Right kidney (tissue), 1 donor: ENCODE results near the gene DENND1A.
A peak's percentile ranks its signal among the peaks of the same experiment; 100 is the strongest.

Source experiments
- DNase-seq: peaks from one replicate; pipeline ENCODE4 v3.0.0-alpha.2; 2016

Gene DENND1A

DNA sequence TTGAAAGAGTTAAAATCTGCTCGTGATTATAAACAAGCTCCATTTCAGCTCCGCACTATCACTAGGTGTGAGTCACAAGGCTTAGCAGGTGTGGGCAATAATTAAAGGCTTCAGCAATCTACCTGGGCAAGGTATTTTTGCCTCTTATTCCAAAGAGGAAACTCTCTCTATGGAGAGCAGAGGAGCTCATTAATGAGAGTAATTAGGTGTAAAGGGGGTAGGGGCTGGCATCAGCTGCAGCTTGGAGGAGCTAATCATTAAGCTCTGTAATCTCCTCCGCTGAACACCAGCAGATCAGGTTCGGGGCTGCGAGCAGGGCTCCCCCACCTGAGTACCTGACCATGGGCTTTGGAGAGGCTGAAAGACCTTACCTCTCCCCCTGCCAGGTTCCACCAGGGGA, 444.7 kb downstream of the DENND1A start:
- peak; percentile 30 for DNase-seq

DNA sequence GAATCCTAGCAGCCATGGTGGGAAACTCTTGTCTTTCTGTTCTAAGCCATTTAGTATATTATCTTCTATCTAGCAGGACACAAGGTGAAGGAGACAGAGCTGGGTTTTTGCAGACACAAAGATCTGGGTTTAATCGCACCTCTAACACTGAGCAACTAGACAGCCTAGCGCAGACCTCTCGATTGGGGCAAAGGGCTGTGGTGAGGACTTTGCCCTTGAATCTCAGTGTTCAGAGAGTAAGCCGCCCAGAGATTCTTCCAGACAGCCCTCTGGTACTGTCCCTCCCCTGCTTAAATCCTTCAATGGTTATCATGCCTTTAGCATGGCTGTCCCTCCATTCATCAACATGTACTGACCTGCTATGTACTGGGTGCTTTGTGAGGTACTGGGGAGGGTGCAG, 445.8 kb downstream of the DENND1A start:
- DNase-seq: no peak

DNA sequence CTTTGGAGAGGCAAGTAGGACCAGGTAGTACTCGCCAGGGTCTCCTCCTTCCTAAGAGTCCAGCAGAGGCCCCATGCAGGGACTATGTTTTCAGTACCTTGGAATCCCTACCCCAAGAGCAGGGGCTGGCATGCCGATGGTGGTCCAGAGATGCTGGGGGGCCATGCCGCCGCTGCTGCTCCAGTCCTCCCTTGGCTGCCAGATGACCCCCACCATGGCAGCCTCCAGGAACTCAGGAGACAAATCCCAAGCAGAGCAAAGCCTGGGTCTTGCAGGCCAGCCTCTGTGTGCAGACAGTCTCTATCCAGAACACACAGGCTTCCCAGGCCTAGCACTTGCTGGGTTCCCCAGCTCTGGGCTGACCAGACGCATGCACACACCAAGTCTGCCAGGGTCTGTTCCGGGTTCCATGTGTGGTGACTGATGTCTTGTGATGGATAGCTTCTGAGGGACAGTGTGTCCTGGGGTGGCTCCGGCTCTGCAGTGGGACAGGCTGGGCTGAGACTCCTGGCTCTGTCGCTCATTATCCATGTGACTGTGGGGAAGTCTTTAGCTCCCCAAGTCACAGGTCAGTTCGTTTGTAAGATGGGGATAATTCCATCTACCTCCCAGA, 446.6 kb downstream of the DENND1A start:
- no peak for DNase-seq

DNA sequence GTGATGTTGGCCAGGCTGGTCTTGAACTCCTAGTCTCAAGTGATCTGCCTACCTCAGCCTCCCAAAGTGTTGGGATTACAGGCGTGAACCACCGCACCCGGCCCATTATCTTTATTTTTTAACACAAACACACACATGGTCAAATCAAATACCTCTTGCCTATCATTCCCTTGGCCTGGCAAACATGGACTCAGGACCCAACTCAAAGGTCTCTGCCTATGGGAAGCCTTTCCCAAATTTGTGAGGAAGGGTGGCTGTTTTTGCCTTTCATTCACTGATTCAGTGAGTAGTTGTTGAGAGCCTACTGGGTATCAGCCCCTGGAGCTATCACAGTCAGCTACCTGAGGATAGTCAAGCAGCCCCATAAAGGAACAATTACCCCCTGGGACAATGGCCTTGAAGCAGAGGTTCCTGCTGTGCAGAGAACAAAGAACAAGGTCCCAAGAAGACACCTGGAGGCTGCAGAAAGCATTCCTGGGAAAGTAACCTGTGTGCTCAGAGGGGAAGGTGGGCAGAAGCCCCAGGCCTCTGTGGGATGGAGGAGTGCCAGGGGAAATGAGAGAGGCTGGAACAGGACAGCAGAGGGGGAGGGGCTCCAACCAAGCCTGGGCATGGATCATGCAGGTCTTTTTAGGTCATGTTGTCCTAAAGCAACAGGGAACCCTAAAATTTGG, 447.5 kb downstream of the DENND1A start:
- DNase-seq: no peak

DNA sequence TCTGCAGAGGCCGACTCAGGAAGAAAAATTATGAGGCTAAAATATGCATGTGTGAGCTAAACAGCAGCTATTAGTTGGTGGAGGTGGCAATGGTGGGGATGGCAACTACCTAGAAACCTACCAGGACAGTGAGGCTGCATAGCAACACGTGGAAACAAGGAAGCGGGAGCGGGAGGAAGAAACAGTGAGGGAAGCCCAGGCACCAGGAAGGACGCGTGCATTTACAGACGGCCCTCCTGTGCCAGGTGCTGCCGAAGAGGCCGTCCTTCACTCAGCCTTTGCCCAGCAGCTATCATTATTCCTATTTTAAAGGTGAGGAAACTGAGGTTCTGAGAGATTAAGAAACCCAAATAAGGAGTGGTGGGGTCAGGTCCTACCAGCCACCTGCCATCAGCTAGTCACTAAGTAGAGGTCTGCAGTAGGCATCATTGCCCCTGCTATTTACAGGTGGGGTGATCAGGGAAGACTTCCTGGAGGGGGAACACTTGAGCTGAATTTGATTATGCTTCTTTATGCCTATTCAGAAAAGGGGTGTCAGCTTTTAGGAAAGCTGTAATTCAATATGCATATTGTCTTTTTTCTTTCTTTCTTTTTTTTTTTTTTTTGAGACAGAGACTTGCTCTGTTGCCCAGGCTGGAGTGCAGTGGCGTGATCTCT, 448.6 kb downstream of the DENND1A start:
- no peak for DNase-seq

DNA sequence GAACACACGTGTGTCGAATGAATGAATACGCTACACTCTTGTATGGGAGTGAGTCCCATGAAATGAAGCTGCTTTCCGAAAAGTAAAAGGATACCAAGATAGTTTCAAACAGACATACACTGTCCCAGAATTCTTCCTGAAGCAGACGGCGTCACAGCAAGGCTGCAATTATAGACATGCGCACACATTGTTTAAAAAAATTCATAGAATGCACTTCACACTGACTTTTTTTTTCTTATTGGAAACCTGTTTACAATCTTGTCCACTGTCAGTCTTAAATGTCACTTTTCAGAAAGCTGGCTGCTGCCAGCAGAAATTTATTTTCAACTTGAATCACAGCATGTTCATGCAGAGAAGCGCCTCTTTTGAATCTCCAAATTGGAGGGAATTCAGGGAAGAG, 449.1 kb downstream of the DENND1A start:
- DNase-seq: no peak

DNA sequence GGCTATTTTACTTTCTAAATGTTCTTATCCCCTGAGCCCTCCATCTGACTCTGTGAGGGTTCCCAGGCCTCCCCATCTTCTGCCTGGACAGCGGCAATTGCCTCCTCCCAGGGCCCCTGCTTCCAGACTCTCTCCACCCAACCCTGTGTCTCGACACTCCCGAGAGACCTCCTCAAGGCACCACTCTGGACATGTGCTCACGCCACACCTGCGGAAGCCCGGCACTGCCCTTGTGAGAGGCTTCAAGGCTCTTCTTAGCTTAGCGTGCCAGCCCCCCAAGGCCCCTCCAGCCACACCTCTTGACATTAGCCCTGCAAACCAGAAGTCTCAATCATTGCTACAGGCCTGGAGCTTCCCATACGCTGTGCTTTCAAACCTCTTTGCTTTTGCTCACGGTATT, 449.8 kb downstream of the DENND1A start:
- DNase-seq: no peak

DNA sequence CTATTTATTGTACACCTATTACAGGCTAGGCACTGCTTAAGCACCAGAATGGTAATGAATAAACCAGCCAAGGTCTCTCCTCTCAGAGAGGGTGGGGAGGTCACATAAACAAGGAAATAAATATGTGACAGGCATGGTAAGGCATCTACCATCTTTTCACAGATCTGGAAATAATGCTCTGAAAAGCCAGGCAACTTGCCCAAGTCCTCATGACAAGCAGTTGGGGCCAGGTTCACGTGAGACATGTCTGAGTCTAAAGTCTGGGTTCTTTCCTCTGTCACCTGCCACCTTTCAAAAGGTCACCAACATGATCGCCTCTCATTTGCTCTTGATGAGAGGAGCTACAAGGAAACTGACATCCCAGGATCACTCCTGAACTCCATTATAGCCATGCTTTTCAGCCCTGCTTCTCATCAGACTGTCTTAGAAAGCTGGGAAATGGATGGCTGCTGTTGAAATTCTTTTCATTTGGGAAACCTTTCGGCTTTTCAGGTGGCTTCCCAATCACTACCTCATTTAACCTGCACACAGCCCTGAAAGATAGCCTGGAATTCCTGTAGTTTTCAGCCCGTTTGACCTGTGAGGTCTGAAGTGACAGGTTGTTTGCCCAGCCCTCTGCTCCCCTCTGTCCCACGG, 450.8 kb downstream of the DENND1A start:
- no peak for DNase-seq

DNA sequence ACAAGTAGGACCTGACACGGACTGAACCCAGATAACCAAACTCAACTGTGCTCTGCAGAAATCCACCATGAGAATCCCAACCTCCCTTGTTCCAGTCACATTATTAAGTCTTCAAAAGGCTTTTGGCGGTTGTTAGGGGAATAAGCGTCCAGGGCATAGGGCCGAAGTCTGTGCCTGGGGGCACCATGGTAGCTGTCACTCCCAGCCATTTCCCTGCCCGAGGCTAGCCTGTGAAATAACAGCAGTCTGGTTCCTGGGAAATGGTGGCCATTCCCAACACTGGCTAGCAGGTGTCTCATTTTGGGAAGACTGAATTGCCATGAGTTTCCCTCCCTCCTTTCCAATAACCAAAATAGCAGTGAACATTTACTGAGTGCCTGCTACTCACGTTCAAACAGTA, 451.8 kb downstream of the DENND1A start:
- no peak for DNase-seq

DNA sequence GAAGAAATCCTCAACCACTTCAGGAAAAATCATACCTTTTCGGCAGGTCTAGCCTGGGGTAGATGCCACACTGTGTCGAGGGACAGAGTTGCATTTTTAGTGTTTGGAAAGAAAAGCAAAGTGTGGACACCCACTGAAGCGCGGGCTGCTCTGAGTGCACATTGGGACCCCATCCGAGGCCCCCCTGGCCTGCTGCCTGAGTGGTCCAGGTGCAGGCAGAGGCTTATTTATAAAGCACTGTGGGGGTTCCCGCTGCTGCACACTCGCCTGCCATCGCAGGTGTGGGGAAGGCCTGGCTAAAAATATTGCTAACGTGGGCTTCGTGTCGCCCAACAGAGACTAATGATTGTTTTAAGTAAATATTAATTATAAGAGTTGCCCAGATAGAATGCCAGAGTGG, 454.5 kb downstream of the DENND1A start:
- DNase-seq: no peak

DNA sequence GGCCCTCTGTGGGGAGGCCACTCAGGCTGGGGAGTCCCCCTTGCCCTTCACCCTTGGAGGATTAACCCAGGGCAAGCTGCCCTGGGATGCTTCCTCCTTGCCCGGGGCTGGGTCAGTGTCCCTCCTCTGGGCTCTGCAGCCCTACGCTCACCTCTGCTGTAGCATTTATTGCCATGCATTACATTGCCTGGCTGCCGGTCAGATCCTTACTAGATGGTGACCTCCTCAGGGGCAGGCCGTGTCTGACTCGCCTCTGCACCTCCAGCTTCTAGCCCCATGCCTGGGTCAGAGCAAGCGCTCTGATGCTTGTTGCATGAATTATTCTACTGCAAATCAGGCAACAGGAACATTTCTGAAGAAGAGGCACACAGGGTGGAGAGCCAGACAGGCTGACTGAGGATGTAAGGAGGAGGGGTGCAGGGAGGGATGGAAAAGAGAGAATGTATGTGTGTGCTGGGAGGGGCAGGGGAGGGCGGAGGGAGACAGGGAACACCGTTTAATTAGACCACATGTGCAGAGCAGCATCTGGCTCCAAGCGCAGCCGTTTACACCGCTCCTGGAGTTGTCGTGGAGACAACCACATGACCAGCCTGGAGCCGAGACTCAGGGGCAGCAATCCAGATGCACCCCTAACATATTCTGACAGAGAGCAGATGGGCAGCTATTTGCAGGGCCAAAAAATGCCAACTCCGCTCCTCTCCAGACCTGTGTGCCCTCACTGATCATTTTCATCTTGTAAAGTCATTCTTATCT, 456.9 kb downstream of the DENND1A start:
- no peak for DNase-seq

DNA sequence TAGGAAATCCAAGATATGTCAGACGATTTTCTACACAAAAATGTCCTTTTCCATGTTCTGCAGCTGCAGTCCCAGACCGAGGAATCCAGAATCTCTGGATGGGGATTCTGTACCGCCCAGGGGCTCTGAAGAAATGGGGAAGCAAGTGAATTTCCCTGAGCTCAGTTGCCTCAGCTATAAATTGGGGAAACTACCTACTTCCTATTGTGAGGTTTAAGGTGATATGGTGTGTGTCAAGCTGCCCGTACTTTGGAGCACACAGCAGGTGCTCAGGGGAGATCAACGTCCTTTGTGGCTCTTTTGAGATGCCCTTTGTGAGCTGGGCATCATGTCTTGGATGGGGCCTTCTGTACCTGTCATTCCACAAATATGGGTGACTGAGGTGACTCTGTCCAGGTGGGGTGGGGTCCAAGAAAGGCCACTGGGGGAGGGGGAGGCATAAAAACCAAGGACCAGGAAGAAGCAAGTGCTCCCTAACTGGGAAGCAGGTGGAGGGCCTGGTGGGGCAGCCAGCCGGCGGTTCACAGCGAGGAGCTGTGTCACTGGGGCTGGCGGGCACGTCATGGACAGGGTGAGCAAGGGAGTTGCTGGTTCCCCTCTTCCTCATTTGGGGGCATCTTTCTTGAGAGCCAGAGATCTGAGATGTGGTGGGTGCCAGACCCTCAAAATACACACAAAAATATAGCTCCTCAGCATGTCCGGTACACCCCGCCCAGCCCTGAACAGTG, 457.9 kb downstream of the DENND1A start:
- no peak for DNase-seq

DNA sequence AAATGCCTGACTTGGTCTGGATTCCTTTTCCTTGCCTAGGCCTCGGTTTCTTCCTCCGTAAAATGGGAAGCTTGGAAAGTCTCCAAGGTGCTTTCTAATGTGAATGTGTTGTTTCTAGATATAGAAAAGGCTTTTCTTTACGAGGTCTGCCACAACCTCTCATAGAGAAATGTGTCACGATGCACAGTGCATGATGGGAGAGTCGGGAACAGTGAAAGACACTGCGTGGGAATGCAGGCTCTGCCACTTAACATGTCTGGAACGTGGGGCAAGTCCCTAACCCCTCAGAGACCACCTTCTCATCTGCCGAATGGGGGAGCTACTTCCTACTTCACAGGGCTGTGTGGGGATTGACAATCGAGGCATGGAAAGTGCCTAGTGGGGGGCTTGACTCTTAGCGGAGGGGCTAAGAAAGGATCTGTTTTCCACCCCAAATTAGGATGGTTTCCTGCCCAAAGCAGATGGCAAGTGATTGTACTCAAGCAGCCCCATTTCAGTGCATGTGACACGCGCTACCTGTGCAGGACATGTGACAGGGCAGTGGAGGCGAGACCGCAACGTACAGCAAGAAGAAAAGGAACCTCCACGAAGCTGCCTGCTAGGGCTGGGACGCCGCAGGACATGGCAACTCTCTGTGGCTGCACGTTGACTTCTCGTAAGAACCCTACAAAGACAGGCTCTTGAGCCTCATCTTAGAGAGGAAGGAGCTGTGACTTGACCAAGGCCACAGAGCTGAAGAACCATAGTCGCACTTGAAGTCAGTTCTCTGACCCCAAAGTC, 458.7 kb downstream of the DENND1A start:
- no peak for DNase-seq

DNA sequence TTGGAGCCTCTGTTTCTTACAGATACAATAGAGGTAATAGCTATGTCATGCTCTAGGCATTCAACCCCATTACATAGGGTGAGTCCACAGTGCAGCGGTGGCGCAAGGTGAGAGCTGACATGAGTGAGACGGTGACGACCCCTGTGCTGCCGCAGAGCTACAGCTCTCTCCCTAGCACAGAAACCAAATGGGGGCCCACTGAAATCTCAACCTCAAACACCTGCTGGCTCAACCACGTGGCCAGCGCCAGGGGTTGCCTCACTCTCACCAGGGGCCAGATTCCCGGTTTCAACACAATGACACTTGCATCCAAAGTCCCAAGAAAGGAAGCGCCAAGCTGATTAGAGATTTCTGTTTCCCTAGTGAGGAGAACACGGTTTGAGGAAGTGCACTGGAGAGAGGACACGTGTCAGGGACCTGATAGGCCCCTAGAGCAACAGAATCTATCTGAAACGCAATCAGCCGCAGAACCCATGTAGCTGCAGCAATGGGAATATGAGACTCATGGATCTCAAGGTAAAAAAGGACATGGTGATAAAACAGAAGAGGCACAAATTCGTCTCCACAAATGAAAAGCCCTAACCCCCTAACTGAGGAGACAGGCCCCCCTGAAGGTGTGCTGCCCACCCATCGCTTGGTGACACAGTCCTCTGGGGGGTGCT, 459.7 kb downstream of the DENND1A start:
- DNase-seq: no peak

DNA sequence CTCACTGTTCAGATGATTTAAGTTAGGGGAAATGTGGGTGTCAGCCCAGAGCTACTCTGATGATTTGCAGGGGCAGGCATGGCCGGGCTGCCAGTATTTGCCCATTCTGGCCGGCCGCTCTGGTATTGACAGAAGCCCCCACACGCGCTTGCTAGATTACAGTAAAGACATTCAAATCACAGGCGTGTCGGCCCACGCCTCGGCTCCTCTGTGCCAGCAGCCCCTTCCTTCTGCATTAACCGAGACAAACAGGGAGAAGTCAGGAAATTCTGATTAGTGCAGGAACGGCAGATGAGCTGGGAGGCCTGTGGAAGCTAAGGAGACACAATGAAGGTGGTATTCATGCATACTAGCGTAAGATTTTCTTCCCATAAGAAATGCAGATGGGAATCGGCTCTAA, 460.6 kb downstream of the DENND1A start:
- no peak for DNase-seq

DNA sequence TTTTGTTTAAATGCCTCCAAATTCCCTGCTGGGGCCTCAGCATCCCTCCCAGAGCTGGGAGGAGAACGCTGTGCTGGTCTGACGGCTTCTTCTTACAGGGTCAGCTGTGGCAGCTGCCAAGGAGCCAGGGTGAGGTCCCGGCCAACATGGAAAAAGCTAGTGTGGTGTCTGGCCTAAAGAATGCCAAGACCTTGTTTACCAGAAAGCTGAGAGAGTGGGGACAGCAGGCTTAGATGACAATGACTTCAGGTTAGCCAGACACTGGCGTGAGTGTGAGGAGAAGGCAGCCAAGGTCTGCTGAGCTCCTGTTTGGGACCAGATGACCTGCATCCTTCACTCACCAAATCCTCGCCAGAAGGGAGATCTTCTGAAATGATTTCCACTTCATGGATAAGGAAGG, 461.4 kb downstream of the DENND1A start:
- DNase-seq: no peak

DNA sequence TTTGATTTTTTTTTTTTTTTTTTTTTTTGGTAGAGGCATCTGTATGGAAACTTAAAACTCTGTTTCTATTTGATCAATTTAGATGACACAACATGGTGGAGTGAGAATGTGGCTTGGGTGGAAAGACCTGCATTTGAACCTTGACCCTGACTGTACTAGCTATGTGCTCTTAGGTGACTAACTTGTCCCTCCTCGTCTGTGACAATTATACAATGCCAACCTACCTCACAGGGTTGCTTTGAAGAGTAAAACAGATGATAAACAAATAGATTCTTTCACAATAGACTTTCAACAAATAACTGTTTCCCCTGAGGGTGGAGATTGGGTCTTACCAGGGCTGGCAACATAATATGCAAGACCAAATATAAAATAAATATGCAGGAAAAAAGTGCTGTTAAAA, 464.6 kb downstream of the DENND1A start:
- DNase-seq: no peak

DNA sequence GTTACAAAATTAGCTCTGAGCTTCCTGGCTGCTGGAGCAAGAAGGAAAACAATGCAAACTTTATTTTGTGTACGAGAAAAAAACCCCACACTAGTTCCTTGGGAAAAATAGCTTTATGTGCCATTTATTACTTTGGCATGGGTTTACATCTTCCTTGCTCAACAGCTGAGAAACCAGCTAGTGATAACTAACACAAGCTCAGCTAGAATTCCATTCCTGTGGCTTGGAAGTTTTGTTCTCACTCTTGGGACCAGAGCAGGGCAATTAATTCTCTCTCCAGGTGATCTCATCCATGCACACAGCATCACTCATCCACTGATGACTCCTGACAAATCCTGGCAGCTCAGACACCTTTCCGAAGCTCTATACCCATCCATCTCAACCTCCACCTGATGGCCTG, 469.8 kb downstream of the DENND1A start:
- DNase-seq: no peak

DNA sequence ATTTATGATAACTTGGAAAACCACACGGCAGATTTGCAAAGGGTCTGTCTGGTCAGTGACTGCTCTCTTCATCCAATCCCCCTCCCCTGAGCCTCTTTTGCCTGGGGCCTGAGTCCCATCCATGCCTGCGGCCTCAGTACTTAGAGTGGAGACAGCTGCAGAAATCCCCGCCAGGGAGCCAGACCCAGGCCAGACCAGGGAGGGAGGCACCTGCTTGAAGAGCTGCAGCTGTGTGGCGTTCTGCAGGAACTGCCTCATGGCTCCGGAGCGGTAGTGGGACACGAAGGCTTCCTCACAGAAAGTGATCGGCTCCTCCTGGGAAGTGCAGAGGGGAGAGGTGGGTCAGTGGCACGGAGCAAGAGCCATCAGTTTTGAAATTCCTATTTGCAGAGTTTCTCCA, 472.3 kb downstream of the DENND1A start:
- DNase-seq: no peak

DNA sequence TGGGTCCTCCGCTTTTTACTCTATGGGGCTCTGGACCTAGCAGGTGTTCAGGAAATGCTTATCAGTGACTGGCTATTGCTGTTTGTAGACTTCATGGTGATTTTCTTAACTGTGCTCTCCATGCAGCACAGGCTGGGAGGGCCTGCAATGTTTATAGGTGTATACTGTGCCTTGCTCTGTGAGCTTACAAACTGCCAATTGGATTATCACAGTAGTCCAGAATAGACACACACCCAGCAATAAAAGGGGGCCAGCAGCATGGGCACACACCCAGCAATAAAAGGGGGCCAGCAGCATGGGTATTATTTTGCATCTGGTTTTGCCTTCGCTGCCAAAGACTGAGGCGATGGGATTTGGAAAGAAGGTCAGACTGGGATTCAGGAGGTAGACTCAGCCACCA, 473.9 kb downstream of the DENND1A start:
- DNase-seq: no peak

DNA sequence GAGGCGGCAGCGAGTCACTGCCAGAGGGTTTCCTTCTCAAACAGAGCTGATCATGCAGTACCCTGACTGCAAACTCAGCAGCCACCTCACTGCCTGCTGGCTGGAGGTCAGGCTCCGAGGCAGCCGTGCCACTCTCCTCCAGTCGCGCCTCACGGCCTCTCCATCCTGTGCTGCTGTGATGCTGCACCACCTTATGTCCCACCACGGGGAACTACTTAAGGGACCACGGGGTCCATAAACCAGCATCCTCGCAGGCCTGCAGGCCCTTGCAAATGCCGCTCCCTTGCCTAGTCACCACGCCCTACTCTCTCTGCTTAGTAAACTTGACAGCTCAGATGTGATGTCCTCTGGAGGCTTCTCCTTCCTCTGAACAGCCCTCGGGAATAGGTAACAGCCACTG, 474.7 kb downstream of the DENND1A start:
- DNase-seq: no peak
